Endothelial cell of umbilical vein (primary cell): ENCODE measurements around the gene FMNL2. TPM values are rescaled to one million over a fixed set of nuclear protein-coding genes. Genes with fewer than 3 reads are reported as not detected.

Source experiments
- BruUV-seq: library from RNA; stranded (reverse); fragments of 400-500 nt; replicated peaks from 2 replicates; lab custom pipeline; 2021; lab: Mats Ljungman, UMichigan
- CTCF ChIA-PET: fragments of 300-600, 350-600 bp; sonication (Branson Sonifier 250); formaldehyde crosslinking; loops from one replicate; lab custom pipeline; 2021; ENCODE audit warnings: antibody characterized with exemption, inconsistent platforms; lab: Charles Lee
- POLR2A ChIA-PET: fragments of 300-600, 350-600 bp; sonication (Branson Sonifier 250); formaldehyde crosslinking; loops from one replicate; lab custom pipeline; 2021; ENCODE audit warnings: antibody characterized with exemption, inconsistent platforms; lab: Charles Lee
- DNase-seq: peaks from one replicate; pipeline ENCODE4 v3.0.0-alpha.2; 2011; ENCODE audit warnings: low read depth, low spot score
- FAIRE-seq: peaks from 2 replicates; lab custom pipeline; 2011; peaks lifted over from hg19 to GRCh38; lab: Jason Lieb, UNC
- H2AFZ ChIP-seq: 2 replicates; pipeline ENCODE4 v1.6.0; 2012; ENCODE audit warnings: low read depth, low read length, control low read depth, inconsistent platforms
- H3K27ac ChIP-seq: 2 replicates; pipeline ENCODE4 v1.5.1; 2011; ENCODE audit warnings: low read depth, mild to moderate bottlenecking, control low read depth, low read length, moderate library complexity; ENCODE audit not compliant: insufficient read depth
- H3K27me3 ChIP-seq, 2 experiments: 2 replicates each; pipeline versions ENCODE4 v1.6.0 to v1.6.1; 2011; ENCODE audit warnings: low read length in 2 of 2, mixed read lengths in 1 of 2; ENCODE audit not compliant: control insufficient read depth in 2 of 2, insufficient read depth in 2 of 2
- H3K36me3 ChIP-seq, 2 experiments: 2 replicates in 1 of 2; 3 replicates in 1 of 2; pipeline ENCODE4 v1.5.1; 2011; ENCODE audit warnings: low read length in 2 of 2, mild to moderate bottlenecking in 1 of 2, moderate library complexity in 1 of 2; ENCODE audit not compliant: control insufficient read depth in 2 of 2, insufficient read depth in 2 of 2; ENCODE audit errors: extremely low read depth in 1 of 2
- H3K4me1 ChIP-seq: 3 replicates; pipeline ENCODE4 v1.5.1; 2011; ENCODE audit warnings: mild to moderate bottlenecking, low read length; ENCODE audit not compliant: control insufficient read depth, insufficient read depth; ENCODE audit errors: extremely low read depth
- H3K4me2 ChIP-seq: 2 replicates; pipeline ENCODE4 v1.6.1; 2011; ENCODE audit warnings: low read length, control low read depth, mixed read lengths; ENCODE audit not compliant: insufficient read depth
- H3K4me3 ChIP-seq, 3 experiments: fragments of 200-600 bp in 1 of 3; sonication (generic), shearing (Covaris generic) in 1 of 3; replicated peaks in 1 of 3; 2 replicates each; pipeline ENCODE4 v1.5.1; 2011 to 2016; ENCODE audit warnings: control low read depth in 3 of 3, low read length in 3 of 3, mild to moderate bottlenecking in 2 of 3, inconsistent platforms in 1 of 3, low read depth in 1 of 3, moderate library complexity in 1 of 3; ENCODE audit not compliant: insufficient read depth in 1 of 3
- H3K79me2 ChIP-seq: 2 replicates; pipeline ENCODE4 v1.6.0; 2012; ENCODE audit warnings: low read length, inconsistent platforms; ENCODE audit not compliant: control insufficient read depth, insufficient read depth
- H3K9ac ChIP-seq: replicated peaks from 2 replicates; pipeline ENCODE3; 2011; ENCODE audit warnings: low read length, control low read depth; ENCODE audit not compliant: insufficient read depth; ENCODE audit errors: extremely low read depth
- H3K9me1 ChIP-seq: replicated peaks from 3 replicates; pipeline ENCODE4 v1.6.0; 2011; ENCODE audit warnings: mild to moderate bottlenecking, low read length; ENCODE audit not compliant: control insufficient read depth, insufficient read depth; ENCODE audit errors: extremely low read depth
- H3K9me3 ChIP-seq: replicated peaks from 2 replicates; pipeline ENCODE4 v1.5.1; 2012; ENCODE audit warnings: low read length, inconsistent platforms; ENCODE audit not compliant: control insufficient read depth, insufficient read depth
- H4K20me1 ChIP-seq: replicated peaks from 2 replicates; pipeline ENCODE3; 2011; ENCODE audit warnings: mild to moderate bottlenecking, low read length; ENCODE audit not compliant: control insufficient read depth, insufficient read depth; ENCODE audit errors: extremely low read depth
- EZH2 ChIP-seq: IDR thresholded peaks from 2 replicates; pipeline ENCODE4 v1.6.1; 2012; ENCODE audit warnings: borderline replicate concordance, low read depth, mild to moderate bottlenecking, moderate library complexity, low read length, inconsistent platforms; ENCODE audit not compliant: severe bottlenecking
- FOS ChIP-seq: IDR thresholded peaks from 2 replicates; pipeline ENCODE4 v1.6.1; 2011; ENCODE audit warnings: mild to moderate bottlenecking, low read length, moderate library complexity, borderline replicate concordance; ENCODE audit not compliant: insufficient read depth
- GATA2 ChIP-seq: IDR thresholded peaks from 2 replicates; pipeline ENCODE4 v1.7.0; 2011; ENCODE audit warnings: low read depth, mild to moderate bottlenecking, moderate library complexity, mixed read lengths, low read length; ENCODE audit not compliant: insufficient read length, insufficient read depth
- JUN ChIP-seq: IDR thresholded peaks from 2 replicates; pipeline ENCODE4 v1.6.1; 2011; ENCODE audit warnings: borderline replicate concordance, low read depth; ENCODE audit not compliant: insufficient read length, insufficient read depth
- MYC ChIP-seq: IDR thresholded peaks from one replicate; pipeline ENCODE4 v1.6.1; 2011; ENCODE audit warnings: mild to moderate bottlenecking, low read depth, low read length
- POLR2A ChIP-seq: IDR thresholded peaks from 2 replicates; pipeline ENCODE4 v1.6.1; 2012; ENCODE audit warnings: low read depth, mild to moderate bottlenecking, control low read depth, low read length
- POLR2AphosphoS5 ChIP-seq: IDR thresholded peaks from 2 replicates; pipeline ENCODE4 v1.6.1; 2012; ENCODE audit warnings: low read depth, mild to moderate bottlenecking, control low read depth, low read length, moderate library complexity; ENCODE audit not compliant: insufficient read depth
- dilution Hi-C: fragments of 300-500 bp; cut with MboI; formaldehyde crosslinking; loops from one replicate; pipeline ENCODE4 v1.15.0; 2019; ENCODE audit warnings: low sequenced_read_pairs; ENCODE audit not compliant: extremely low pct_ligation_motif_present
- intact Hi-C: fragments of 100-400 bp; cut with micrococcal nuclease; formaldehyde crosslinking; loops from one replicate; pipeline ENCODE4 v1.10.0; 2022
- polyA plus RNA-seq, 4 experiments: library from polyadenylated mRNA; depleted of rRNA in 3 of 4; stranded (reverse) in 3 of 4; unstranded in 1 of 4; fragments of >200 nt; gene quantifications; 2 replicates each; pipeline versions ENCODE4 v1.2.1 to v1.2.3, GENCODE V29; 2011 to 2012; ENCODE audit warnings: missing spikeins in 1 of 4
- total RNA-seq: library from RNA; stranded (reverse); gene quantifications from 2 replicates; pipeline ENCODE4 v1.2.3, GENCODE V29; 2021
- TF ChIP-seq, protein P1 (sequence below), 2 donors: IDR thresholded peaks; 1 replicate in 1 of 2; 2 replicates in 1 of 2; pipeline ENCODE4 v1.5.1; 2011; ENCODE audit warnings: low read length in 2 of 2, mild to moderate bottlenecking in 2 of 2, moderate library complexity in 2 of 2, control low read depth in 1 of 2, inconsistent platforms in 1 of 2, low read depth in 1 of 2; ENCODE audit not compliant: insufficient read depth in 1 of 2; ENCODE audit errors: extremely low read depth in 1 of 2

The FMNL2 gene
- total and polyA plus RNA-seq, 2 donors (not counting 3 experiments of a cell fraction or from before 2014, with no cell fraction given), result 8.3 to 28.0 TPM

DNA sequence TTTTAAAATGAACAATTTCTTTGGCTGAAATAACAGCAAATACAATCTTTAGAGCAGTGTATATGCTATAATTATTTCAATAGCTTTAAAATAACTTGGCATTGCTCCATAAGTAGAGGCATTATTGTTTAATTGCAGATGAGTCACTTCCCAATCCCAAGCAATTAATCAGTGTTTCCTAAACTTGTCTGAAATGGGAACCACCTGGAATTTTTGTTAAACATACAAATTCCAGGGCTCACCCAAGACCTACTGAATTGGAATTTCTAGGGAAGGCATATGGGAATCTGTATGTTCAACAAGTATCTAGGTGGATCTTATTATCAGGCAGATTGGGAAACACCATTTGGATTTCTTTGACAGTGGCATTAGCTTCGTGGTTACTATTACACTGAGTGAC, 27.1 kb upstream of the FMNL2 start:
- dilution Hi-C loops, result no loop called here
- Histone ChIP-seq H3K4me3 (no peak overlapping the region), H3K9ac (no peak overlapping the region), H3K9me3 (no peaks in the 10 kb centered on the region), H3K27me3 (peaks cover 3% of the 10 kb centered on the region in 2 experiments), H3K27ac (no peak overlapping the region), H3K4me2 (no peak overlapping the region), H3K79me2 (no peaks in the 10 kb centered on the region), H3K36me3 (no peaks in the 10 kb centered on the region), H3K4me1 (peaks cover 8% of the 10 kb centered on the region), H3K9me1 (no peaks in the 10 kb centered on the region), H4K20me1 (no peaks in the 10 kb centered on the region), H2AFZ (no peak overlapping the region)
- DNase-seq (peak; percentile 73), FAIRE-seq (no peak)
- ChIA-PET POLR2A (no interaction called here), CTCF (interaction anchor here (0.8 to 1.4 kb wide), 4 partner anchors 10 to 328 kb away, joined by 3 to 6 read pairs (median 4); no protein-coding TSS in a partner anchor)
- TF ChIP-seq POLR2A (no peak), JUN (peak; percentile 57)
- TF ChIP-seq, protein P1, sequence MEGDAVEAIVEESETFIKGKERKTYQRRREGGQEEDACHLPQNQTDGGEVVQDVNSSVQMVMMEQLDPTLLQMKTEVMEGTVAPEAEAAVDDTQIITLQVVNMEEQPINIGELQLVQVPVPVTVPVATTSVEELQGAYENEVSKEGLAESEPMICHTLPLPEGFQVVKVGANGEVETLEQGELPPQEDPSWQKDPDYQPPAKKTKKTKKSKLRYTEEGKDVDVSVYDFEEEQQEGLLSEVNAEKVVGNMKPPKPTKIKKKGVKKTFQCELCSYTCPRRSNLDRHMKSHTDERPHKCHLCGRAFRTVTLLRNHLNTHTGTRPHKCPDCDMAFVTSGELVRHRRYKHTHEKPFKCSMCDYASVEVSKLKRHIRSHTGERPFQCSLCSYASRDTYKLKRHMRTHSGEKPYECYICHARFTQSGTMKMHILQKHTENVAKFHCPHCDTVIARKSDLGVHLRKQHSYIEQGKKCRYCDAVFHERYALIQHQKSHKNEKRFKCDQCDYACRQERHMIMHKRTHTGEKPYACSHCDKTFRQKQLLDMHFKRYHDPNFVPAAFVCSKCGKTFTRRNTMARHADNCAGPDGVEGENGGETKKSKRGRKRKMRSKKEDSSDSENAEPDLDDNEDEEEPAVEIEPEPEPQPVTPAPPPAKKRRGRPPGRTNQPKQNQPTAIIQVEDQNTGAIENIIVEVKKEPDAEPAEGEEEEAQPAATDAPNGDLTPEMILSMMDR (IDR thresholded peaks at IDR 0.05; ENCODE audit: extremely low read depth in 1 of 2, insufficient read depth in 1 of 2, low read depth in 1 of 2, low read length in 2 of 2), result no peak
- no TSS peak for BruUV-seq
- intact Hi-C loops, result no loop called here

DNA sequence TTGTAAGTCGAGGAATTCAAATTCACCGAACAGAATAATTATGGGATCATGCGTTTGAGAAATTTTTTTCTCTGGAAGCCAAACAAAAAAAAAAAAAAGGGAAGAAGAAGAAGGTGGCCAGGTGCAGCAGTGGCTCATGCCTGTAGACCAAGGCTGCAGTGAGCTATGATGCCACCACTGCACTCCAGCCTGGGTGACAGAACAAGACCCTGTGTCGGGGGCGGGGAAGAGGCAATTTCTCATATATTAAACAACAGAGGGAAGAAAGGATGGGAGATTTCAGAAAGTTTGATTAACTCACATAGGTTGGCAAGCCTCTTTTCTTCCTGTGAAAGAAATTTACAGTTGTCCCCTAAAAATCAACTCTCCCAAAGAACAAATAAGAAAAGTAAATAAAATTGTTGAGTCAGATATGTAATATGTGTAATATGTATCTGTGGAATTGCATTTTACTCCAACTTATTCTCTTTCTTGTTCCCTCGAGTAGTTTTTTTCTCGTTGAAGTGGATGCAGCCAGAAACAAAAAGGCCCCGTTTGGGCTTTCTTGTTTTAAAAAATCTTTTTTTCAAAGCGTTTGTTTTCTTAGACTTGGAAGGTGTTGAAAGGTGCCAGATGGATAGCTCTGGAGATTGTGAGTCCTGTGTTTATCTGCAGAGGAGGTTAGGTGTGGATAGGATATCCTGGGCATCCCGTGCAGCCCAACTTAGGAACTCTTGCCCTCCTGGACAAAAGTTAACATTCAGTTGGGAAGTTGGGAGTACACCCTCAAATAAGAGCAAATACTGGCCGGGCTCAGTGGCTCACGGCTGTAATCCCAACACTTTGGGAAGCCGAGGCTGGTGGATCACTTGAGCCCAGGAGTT, 25.4 kb upstream of the FMNL2 start:
- no peak overlapping the region for H3K9ac ChIP-seq
- FAIRE-seq (no peak), DNase-seq (no peak)
- BruUV-seq, result no TSS peak
- H3K27me3 ChIP-seq, result peaks cover 0 to 3% of the 10 kb centered on the region in 2 experiments
- intact Hi-C loops (no loop called here), dilution Hi-C loops (no loop called here)
- no peaks in the 10 kb centered on the region for H4K20me1 ChIP-seq
- ChIA-PET CTCF (no interaction called here), POLR2A (no interaction called here)
- no peak overlapping the region for H3K4me3 ChIP-seq
- no peak overlapping the region for H3K4me2 ChIP-seq
- no peak overlapping the region for H3K27ac ChIP-seq
- no peaks in the 10 kb centered on the region for H3K79me2 ChIP-seq
- peaks cover 8% of the 10 kb centered on the region for H3K4me1 ChIP-seq
- H3K9me1 ChIP-seq, result no peaks in the 10 kb centered on the region
- H3K9me3 ChIP-seq, result no peaks in the 10 kb centered on the region
- TF ChIP-seq POLR2A (no peak), FOS (no peak), GATA2 (no peak), MYC (no peak), JUN (no peak), EZH2 (no peak), POLR2AphosphoS5 (no peak)
- TF ChIP-seq, protein P1 (IDR thresholded peaks at IDR 0.05; ENCODE audit: extremely low read depth in 1 of 2, insufficient read depth in 1 of 2, low read depth in 1 of 2, low read length in 2 of 2), result no peak
- H3K36me3 ChIP-seq, result no peaks in the 10 kb centered on the region
- no peak overlapping the region for H2AFZ ChIP-seq
